ENCODE measurements around the gene SYT11. TPM values are rescaled to one million over a fixed set of nuclear protein-coding genes. Genes with fewer than 3 reads are reported as not detected.
"Not testable (repeated sequence)": the region's sequence is repeated elsewhere in the genome, so short reads cannot be mapped to it uniquely, and the experiment has no call there.

SYT11 gene
- total RNA-seq, 4 donors from 2014 or later, result 2.4 to 5.3 (median 3.1) TPM

- TF ChIP-seq POLR2A (IDR thresholded peaks at IDR 0.05) (no peak), CTCF (IDR thresholded peaks at IDR 0.05 in 4 of 5, conservative IDR thresholded peaks at IDR 0.05 in 1 of 5) (no peak)
- ATAC-seq (no peak), DNase-seq (no peak)
- no peak overlapping the region for H3K4me3 ChIP-seq
- intact Hi-C loops (cut with DNase I; ENCODE audit: low total_unique reads) (no loop called here), in situ Hi-C loops (cut with MboI; ENCODE audit: low sequenced_read_pairs in 4 of 4) (no loop called here)
- H3K4me1 ChIP-seq, result peaks cover 0 to 3% of the 10 kb centered on the region in 2 donors
- H3K27ac ChIP-seq, result no peak overlapping the region
- peaks cover 0 to 31% of the 10 kb centered on the region in 2 donors for H3K36me3 ChIP-seq
- H3K27me3 ChIP-seq, result no peaks in the 10 kb centered on the region
- no peaks in the 10 kb centered on the region for H3K9me3 ChIP-seq
Measured at GRCh38 chr1:155827450-155827849, 31.9 kb upstream of the SYT11 start.

GRCh38 chr1:155831279-155831976, 27.9 kb upstream of the SYT11 start:
- peak in 1 of 2 donors; percentile 65 for ATAC-seq
- Histone ChIP-seq H3K36me3 (peaks cover 0 to 3% of the 10 kb centered on the region in 2 donors), H3K9me3 (no peaks in the 10 kb centered on the region), H3K4me1 (peaks cover 3% of the 10 kb centered on the region in 2 donors), H3K4me3 (no peak overlapping the region), H3K27me3 (no peaks in the 10 kb centered on the region), H3K27ac (no peak overlapping the region)
- DNase-seq, result no peak
- intact Hi-C loops (cut with DNase I; ENCODE audit: low total_unique reads), result loop anchor here (2.0 kb wide), 1 partner anchor 53 kb away; no protein-coding TSS in a partner anchor
- in situ Hi-C loops (cut with MboI; ENCODE audit: low sequenced_read_pairs in 4 of 4), result no loop called here
- TF ChIP-seq CTCF (IDR thresholded peaks at IDR 0.05 in 4 of 5, conservative IDR thresholded peaks at IDR 0.05 in 1 of 5), result no peak
- TF ChIP-seq POLR2A (IDR thresholded peaks at IDR 0.05), result no peak

- no peaks in the 10 kb centered on the region for H3K9me3 ChIP-seq
- H3K4me1 ChIP-seq, result peaks cover 3% of the 10 kb centered on the region in 2 donors
- TF ChIP-seq CTCF (IDR thresholded peaks at IDR 0.05 in 4 of 5, conservative IDR thresholded peaks at IDR 0.05 in 1 of 5), result no peak
- TF ChIP-seq POLR2A (IDR thresholded peaks at IDR 0.05), result no peak
- intact Hi-C loops (cut with DNase I; ENCODE audit: low total_unique reads) (no loop called here), in situ Hi-C loops (cut with MboI; ENCODE audit: low sequenced_read_pairs in 4 of 4) (no loop called here)
- no peak overlapping the region for H3K27ac ChIP-seq
- H3K4me3 ChIP-seq, result no peak overlapping the region
- no peaks in the 10 kb centered on the region for H3K36me3 ChIP-seq
- ATAC-seq (no peak), DNase-seq (no peak)
- H3K27me3 ChIP-seq, result no peaks in the 10 kb centered on the region
Measured at GRCh38 chr1:155833665-155834295, 25.6 kb upstream of the SYT11 start.

GRCh38 chr1:155834296-155834926, 25.0 kb upstream of the SYT11 start:
- H3K4me1 ChIP-seq, result peaks cover 3% of the 10 kb centered on the region in 2 donors
- intact Hi-C loops (cut with DNase I; ENCODE audit: low total_unique reads), result no loop called here
- no peak overlapping the region for H3K27ac ChIP-seq
- no peak overlapping the region for H3K4me3 ChIP-seq
- in situ Hi-C loops (cut with MboI; ENCODE audit: low sequenced_read_pairs in 4 of 4), result no loop called here
- no peaks in the 10 kb centered on the region for H3K36me3 ChIP-seq
- TF ChIP-seq CTCF (IDR thresholded peaks at IDR 0.05 in 4 of 5, conservative IDR thresholded peaks at IDR 0.05 in 1 of 5) (no peak), POLR2A (IDR thresholded peaks at IDR 0.05) (no peak)
- H3K27me3 ChIP-seq, result no peaks in the 10 kb centered on the region
- no peaks in the 10 kb centered on the region for H3K9me3 ChIP-seq
- DNase-seq (no peak), ATAC-seq (no peak)

GRCh38 chr1:155834927-155835399, 24.4 kb upstream of the SYT11 start:
- H3K4me1 ChIP-seq; H3K36me3 ChIP-seq; H3K27me3 ChIP-seq; H3K27ac ChIP-seq; H3K9me3 ChIP-seq; ATAC-seq; intact Hi-C loops (cut with DNase I; ENCODE audit: low total_unique reads); DNase-seq; H3K4me3 ChIP-seq; in situ Hi-C loops (cut with MboI; ENCODE audit: low sequenced_read_pairs in 4 of 4): not testable (repeated sequence)
